ENCODE measurements around the gene PLXNB2.

Gene PLXNB2

DNA sequence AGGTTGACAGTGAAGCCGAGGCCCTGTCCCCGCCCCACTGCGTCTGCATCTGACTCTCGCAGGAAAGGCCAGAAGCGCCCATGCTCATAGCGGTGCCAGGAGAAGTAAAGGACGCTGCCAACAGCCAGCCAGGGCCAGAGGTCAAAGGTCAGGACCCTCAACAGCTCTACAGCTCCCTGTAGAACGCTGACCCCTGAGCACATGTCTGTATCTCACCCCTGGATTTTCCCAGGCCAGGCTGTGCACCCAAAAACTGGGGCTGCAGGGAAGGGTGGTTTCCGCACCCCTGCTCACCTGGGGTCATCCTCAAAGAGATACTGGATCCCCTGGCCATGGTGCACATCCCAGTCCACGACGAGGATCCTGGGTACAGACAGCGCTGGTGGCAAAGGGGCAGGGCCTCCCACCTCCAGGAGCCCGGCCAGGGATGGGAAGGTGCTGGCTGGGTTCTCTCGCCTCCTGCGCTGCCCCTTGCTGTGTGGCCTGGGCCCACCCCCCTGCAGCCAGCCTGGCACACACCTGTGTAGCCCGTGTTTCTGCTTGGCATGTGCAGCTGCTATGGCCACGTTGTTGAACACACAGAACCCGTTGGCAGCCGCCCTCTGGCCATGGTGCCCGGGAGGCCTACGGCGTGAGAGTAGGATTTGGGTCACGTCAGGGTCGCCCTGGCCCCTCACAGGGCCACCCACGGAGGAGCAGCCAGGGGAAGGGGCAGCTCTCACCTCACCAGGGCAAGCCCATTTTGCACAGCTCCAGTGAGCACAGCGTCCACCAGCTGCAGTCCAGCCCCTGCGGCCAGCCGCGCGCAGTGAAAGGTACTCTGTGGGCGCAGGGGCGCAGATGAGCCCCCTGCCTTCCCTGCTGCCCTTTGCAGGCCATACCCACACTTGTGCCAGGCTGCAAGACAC lies 57.9 kb downstream of the PLXNB2 start:
- no peak for DNase-seq

- DNase-seq = no peak
Measured at GRCh38 chr22:50248196-50249081, 59.0 kb downstream of the PLXNB2 start.

GRCh38 chr22:50247748-50248147 lies 59.7 kb downstream of the PLXNB2 start:
- DNase-seq = no peak

DNA sequence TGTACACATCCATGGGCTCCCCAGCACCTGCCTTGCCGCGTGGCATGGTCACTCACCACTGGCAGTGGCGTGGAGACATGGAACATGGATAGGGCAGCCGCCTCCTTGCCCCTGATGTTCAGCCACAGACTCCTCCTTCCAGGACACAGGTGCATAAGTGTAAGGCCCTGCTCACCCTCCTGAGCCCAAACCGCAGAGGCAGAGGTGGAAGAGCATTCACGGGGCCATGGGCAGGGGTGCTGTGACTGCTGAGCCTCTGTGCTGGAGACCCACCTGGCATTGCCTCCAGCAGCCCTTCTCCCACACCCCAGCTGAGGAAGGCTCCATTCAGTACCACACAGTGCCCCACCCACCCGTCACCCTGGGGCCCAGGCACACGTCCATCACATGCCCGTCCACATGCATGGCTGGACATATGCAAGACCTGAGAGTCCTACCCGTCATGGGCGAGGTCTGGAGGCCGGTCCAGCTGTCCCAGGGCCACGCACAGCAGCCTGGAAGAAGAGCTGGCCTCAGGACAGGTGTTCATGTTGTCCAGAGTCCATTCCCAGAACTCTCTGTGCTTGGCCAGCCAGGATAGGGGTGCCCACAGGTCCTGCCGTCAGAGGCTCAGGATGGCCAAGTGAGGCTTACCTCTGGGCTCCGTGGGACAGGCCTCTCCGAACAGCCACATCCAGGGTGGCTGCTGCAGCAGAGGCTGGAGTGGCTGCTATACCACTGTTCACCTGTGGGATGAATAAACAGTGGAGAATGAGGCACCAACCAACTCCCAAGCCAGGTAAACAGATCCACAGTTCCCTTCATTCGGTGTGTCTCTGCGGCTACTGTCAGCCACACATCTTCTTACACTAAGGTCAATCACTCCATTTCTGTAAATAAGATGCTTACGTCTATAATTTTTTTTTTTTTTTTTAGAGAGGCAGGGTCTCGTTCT lies 60.9 kb downstream of the PLXNB2 start:
- no peak for DNase-seq

DNA sequence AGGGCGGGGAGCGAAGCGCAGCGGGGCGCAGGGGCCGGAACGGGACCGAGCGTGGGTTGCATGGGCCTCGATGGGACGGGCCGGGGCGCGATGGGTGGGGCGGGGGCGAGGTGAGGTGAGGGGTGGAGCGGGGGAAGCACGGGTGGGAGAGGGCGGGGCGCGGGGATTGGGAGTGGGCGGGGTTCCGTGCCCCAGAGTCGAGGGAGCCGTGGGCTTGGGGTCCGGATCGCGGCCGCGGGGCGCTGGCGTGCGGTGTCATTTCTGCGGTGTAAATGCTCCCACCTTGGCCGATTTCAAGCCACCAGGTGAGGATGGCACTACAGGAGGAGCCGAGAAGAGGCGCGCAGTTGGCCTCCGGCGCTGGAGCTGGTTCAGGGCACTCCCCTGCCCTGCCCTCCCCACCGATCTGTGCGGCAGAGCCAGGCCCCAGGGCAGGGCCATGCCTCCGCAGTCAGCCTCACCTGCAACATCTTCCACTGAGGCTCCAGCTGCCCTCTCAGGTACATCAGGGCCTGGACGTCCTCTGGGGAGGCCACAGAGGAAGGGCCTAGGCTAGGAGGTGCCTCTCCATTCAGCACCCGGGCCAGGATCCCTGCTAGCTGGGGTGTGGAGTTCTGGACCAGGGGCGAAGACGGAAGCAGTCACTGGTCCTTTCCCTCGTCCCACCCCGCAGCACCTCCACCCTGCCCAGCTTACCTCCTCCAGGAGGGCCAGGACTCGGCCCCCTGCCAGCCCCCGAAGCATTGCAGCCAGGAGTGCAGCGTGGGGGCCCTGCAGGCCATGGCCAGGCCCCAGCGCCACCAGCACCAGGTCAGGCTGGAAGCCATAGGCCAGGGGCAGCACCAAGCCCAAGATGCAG lies 62.0 kb downstream of the PLXNB2 start:
- no peak for DNase-seq

DNA sequence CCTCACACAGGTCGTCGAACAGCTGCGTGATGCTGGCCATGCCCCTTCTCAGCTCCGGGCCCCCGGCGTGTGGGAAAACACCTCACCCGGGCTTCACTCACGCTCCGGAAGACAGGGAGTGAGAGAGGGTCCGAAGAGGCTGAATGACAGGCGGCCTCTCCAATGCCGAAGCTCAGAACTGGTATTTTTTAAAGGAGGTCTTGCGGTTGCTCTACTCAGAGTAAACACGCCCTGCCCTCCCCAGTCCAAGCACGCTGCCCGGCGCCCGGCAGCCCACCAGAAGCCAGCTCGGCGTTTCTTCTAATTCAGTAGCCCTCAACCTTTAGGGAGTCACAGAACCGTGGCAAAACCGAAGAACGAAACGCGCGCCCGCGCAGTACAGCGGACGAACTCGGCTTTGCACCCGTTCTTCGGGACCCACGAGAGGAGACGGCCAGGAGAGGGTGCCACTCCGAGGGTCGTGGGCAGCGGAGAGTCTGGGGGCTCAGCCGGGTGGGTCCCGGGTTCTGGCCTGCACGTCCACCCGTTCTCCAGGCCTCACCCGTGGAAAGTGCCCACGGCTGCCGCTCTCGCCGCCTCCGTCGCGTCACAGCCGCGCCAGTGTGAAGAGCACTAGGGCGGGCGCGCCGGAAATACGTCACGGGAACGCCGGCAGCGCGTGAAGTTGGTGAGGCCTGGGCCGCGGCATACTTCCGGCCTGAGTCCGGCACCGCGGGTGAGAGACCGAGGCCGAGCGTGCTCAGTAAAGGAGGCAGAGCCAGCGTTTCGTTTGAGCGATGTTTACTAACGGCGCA lies 62.8 kb downstream of the PLXNB2 start, which contains the start of gene TUBGCP6:
TSS of gene TUBGCP6 (minus strand) at position 604 of the 794 bp plus-strand sequence. CDS start at position 40, 564 bp downstream.
- peak; percentile 84 for DNase-seq

GRCh38 chr22:50243685-50244419 lies 63.6 kb downstream of the PLXNB2 start:
- DNase-seq = no peak

- no peak for DNase-seq
Measured at GRCh38 chr22:50242406-50242949, 65.0 kb downstream of the PLXNB2 start.

- DNase-seq = no peak
Measured at GRCh38 chr22:50238755-50239154, 68.7 kb downstream of the PLXNB2 start.

DNA sequence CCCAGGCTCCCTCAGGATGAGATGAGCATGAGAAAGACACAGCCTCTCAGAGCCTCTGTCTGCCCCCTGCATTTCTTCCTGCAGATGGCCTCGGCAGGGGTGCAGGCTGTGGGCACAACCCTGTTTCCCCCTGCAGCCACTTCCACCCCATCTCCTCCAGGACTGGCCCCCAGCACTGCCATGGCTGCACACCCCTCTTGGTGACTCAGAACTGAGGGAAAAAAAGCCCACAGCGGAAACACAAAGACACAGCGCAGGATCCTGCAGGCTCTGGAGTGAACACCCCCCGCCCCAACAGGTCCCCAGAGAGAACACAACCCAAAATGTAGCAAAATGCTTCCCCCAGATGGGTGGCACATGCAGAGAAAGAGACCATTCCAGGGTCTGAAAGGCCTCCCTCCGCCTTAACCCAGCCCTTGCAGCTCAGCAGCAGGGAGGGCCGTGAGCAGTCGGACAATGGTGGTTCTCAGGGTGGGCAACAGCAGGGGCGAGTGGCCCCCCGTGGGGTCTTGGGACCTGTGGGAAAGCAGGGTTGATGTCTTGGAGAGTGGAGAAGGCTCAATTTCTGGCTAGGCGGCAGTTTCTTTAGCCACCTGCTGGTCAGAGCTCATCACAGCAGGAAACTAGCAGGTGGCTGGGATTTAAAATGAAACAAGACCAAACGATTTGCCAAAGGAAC lies 70.6 kb downstream of the PLXNB2 start:
- DNase-seq = no peak

- no peak for DNase-seq
Measured at GRCh38 chr22:50233223-50233622, 74.2 kb downstream of the PLXNB2 start.

DNA sequence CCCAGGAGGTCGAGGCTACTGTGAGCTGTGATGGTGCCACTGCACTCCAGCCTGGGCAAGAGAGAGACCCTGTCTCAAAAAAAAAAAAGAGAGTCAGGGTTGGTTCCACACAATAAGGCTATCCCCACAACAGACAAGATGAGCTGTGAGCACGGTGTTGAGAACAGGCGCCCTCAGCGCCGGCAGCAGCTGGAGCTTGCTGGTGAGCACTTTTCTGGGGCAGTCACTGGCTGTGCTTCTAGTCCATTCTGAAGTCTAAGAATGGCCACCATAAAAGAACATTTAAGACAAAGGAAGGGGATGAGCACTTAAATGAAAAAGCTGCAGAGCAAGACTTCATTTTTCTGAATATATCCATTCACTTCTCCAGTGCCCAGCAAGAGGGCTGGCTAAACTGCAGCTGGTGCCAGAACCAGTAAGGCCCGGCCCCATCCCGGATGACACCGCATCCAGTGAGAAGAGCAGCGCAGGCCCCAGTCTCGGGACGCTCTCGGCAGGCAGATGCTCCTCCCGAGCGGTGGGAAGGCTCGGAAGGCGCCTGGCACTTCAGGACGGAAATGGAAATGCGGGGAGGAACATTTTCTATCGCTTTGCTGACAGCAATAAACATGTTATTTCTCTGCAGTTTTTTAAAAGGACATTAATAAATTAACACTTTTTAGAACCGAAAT lies 74.8 kb downstream of the PLXNB2 start:
- DNase-seq = no peak

DNA sequence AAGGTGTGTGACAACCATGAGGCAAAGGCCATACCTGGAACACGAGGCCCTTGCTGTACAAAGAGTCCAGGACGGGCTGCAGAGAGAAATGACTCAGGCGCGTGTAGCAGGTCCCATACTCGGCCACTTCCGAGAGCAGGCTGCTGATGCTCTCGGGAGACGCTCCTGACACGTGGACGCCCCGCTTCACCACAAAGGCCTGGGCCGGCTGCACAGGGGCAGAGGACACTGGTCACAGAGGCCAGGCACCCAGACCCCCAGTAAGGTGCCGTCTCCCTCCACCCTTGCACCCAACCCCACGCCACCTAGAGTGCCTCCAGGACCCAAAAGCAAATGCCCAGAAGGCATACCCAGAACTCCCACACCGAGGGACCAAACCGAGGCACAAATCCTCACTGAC lies 78.1 kb downstream of the PLXNB2 start:
- DNase-seq = no peak

DNA sequence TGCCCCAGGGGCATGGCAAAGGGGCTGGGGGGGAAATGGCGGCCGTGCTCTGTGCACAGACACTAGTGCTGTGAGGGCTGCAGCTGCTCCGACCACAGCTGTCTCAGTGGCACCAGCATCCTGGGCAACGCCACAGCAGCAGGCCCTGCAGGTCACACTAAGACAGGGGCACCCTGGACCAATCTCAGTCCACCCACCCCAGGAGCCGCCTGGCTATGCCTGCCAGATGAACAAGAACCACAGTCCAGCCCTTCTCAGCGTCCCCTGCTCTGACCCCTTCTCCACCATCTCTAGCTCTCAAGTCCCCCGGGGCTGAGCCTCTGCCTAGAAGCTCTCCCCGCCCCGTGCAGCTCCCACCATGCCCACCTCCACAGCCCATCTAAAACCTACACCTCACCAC lies 79.1 kb downstream of the PLXNB2 start:
- DNase-seq = no peak

DNA sequence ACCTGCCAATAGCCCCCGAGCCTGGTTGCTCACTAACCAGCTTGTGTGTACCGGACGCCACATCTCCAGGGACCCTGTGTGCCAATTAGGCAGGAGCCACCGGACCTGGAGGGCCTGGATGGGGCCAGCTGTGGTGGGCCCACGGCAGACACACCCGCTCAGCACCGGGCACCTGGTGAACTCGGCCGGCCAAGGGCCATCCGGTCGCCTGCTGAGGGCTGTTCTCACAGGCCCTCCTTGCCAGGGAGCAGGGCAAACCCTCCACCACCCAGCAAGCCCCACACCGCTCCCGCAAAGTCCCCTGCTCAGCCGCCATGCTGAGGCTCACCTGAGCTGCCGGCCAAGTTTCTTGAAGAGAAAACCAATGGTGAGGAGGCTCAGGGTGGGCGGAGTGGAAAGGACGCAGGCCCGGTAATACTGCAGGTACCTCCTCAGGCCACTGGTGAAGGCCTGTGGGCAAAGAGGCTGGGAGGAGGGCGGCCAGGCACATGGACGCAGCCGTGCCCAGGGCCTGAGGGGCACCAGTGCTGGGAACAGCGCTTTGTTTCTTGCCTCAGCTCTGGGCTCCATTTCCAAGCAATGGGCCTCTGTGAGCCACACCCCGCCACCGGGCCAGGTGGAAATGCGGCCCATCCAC lies 79.7 kb downstream of the PLXNB2 start:
- no peak for DNase-seq

DNA sequence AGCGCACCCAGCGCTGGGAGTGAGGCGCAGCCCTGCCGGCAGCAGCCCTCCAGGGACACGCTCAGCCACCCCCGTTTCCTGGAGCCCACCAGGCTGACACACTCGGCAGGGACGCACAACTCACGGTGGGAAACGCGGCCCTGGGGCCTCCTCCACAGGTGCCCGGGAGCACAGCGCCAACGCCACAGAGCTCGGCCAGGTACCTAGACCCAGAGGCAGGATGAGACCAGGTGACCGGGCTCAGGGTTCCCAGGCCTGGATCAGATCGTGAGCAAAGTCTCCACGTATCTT lies 80.6 kb downstream of the PLXNB2 start:
- no peak for DNase-seq

DNA sequence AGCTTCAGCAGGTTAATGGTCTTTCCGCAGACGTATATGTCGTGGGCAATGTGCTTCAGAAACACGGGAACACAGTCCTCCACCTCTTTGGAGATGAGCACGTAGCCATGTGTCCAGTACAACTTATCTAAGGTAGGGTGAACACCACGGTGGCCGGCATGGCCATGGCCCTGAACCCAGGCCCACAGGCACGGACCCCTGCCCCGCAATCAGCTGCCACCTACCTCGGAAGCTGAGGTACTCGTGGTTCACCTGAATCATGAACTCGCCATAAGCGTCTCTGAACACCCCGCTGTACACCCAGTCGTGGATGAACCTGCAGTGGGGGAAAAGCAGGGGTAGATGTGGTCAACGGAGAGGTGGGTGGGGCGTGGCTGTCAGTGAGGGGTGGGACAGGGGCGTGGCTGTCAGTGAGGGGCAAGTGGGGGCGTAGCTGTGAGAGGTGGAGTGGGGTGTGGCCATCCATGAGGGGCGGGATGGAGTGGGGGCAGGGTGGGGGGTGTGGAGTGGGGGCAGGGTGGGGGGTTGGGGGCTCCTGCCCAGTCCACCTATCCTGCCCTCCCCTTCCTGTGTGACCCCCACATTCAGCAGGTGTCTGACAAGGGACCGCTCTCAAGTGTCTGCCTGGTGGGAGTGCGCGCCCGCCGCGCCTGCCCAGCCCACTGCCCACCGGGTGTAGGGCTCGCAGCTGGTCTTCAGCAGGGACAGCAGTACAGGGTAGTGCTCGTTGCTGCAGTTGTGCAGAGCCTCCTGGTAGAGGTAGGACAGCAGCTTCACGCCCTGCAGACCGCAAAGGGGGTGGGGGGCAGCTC lies 81.2 kb downstream of the PLXNB2 start:
- no peak for DNase-seq

All from NCI-H1105 (cell line).